ENCODE measurements around the gene ZBED4. TPM values are rescaled to one million over a fixed set of nuclear protein-coding genes. Genes with fewer than 3 reads are reported as not detected.
"Not testable (repeated sequence)": the region's sequence is repeated elsewhere in the genome, so short reads cannot be mapped to it uniquely, and the experiment has no call there.

The ZBED4 gene
- total RNA-seq, 1 donor from 2014 or later: 43.8 TPM

GRCh38 chr22:49850021-49850911 lies 3.4 kb upstream of the ZBED4 start:
- Mint-ChIP-seq H3K27ac (ENCODE audit: unreplicated experiment) (no peak overlapping the region), H3K36me3 (ENCODE audit: low read depth) (no peaks in the 10 kb centered on the region), H3K4me1 (peaks cover 10% of the 10 kb centered on the region), H3K4me3 (peak overlapping the region; percentile 85), H3K9me3 (no peaks in the 10 kb centered on the region), H3K27me3 (ENCODE audit: low read depth) (peaks cover 73% of the 10 kb centered on the region)
- no peak for DNase-seq (ENCODE audit: low read depth, low spot score)
- no peak for TF ChIP-seq CTCF (conservative IDR thresholded peaks at IDR 0.05)

GRCh38 chr22:49850959-49851802 lies 2.5 kb upstream of the ZBED4 start:
- Mint-ChIP-seq H3K4me3 (peak overlapping the region; percentile 85), H3K4me1 (peaks cover 19% of the 10 kb centered on the region), H3K27ac (ENCODE audit: unreplicated experiment) (no peak overlapping the region), H3K36me3 (ENCODE audit: low read depth) (no peaks in the 10 kb centered on the region), H3K27me3 (ENCODE audit: low read depth) (peaks cover 66% of the 10 kb centered on the region), H3K9me3 (no peaks in the 10 kb centered on the region)
- TF ChIP-seq CTCF (conservative IDR thresholded peaks at IDR 0.05): no peak
- no peak for DNase-seq (ENCODE audit: low read depth, low spot score)

- not testable (repeated sequence) for DNase-seq (ENCODE audit: low read depth, low spot score); H3K36me3 Mint-ChIP-seq (ENCODE audit: low read depth); H3K27ac Mint-ChIP-seq (ENCODE audit: unreplicated experiment); H3K9me3 Mint-ChIP-seq
- Mint-ChIP-seq H3K4me1 (peaks cover 20% of the 10 kb centered on the region), H3K27me3 (ENCODE audit: low read depth) (peaks cover 53% of the 10 kb centered on the region), H3K4me3 (peak overlapping the region; percentile 85)
These were observed 1.1 kb upstream of the ZBED4 start for GRCh38 chr22:49852568-49852897.

GRCh38 chr22:49853981-49854831 lies 562 bp downstream of the ZBED4 start:
- Mint-ChIP-seq H3K27me3 (ENCODE audit: low read depth) (peaks cover 44% of the 10 kb centered on the region), H3K36me3 (ENCODE audit: low read depth) (peaks cover 3% of the 10 kb centered on the region), H3K9me3 (no peaks in the 10 kb centered on the region), H3K4me3 (peak overlapping the region; percentile 96), H3K4me1 (peaks cover 20% of the 10 kb centered on the region), H3K27ac (ENCODE audit: unreplicated experiment) (peak overlapping the region; percentile 97)
- no peak for TF ChIP-seq CTCF (conservative IDR thresholded peaks at IDR 0.05)
- peak; percentile 21 for DNase-seq (ENCODE audit: low read depth, low spot score)

GRCh38 chr22:49855251-49855911 lies 1.7 kb downstream of the ZBED4 start:
- H3K27ac Mint-ChIP-seq (ENCODE audit: unreplicated experiment): peak overlapping the region; percentile 87
- H3K36me3 Mint-ChIP-seq (ENCODE audit: low read depth): peaks cover 3% of the 10 kb centered on the region
- no peak for TF ChIP-seq CTCF (conservative IDR thresholded peaks at IDR 0.05)
- H3K27me3 Mint-ChIP-seq (ENCODE audit: low read depth): peaks cover 34% of the 10 kb centered on the region
- peak overlapping the region; percentile 96 for H3K4me3 Mint-ChIP-seq
- H3K4me1 Mint-ChIP-seq: peaks cover 20% of the 10 kb centered on the region
- no peaks in the 10 kb centered on the region for H3K9me3 Mint-ChIP-seq
- no peak for DNase-seq (ENCODE audit: low read depth, low spot score)

All from neural crest cell (in vitro differentiated cells).